ENCODE measurements around the gene CCR2. TPM values are rescaled to one million over a fixed set of nuclear protein-coding genes. Genes with fewer than 3 reads are reported as not detected.

The CCR2 gene
- total and polyA plus RNA-seq, 2 experiments from 2014 or later, result not detected

GRCh38 chr3:46353090-46353489 lies 821 bp upstream of the CCR2 start:
- no peak overlapping the region for H2AFZ ChIP-seq
- H4K20me1 ChIP-seq (replicated peaks; ENCODE audit: insufficient read depth), result no peaks in the 10 kb centered on the region
- H3K36me3 Mint-ChIP-seq (ENCODE audit: low read depth), result peaks cover 4% of the 10 kb centered on the region; the same call in 1 of the 3 replicates
- no peaks in the 10 kb centered on the region for H3K27me3 ChIP-seq (ENCODE audit: insufficient read depth)
- no peaks in the 10 kb centered on the region for H3K79me2 ChIP-seq (replicated peaks; ENCODE audit: insufficient read depth)
- H3K4me1 Mint-ChIP-seq, result peaks cover 6% of the 10 kb centered on the region; the same call in 2 of the 3 replicates
- no peak overlapping the region for H3K4me2 ChIP-seq
- H3K4me3 ChIP-seq, result no peak overlapping the region
- peaks cover 4% of the 10 kb centered on the region for H3K27me3 Mint-ChIP-seq (ENCODE audit: insufficient read depth, low read depth, poor library complexity)
- H3K4me3 Mint-ChIP-seq, result no peak overlapping the region
- no peak overlapping the region for H3K27ac ChIP-seq (ENCODE audit: low read depth)
- DNase-seq (ENCODE audit: low spot score), result no peak
- no peaks in the 10 kb centered on the region for H3F3A ChIP-seq (replicated peaks; ENCODE audit: low read depth)
- no peak for ATAC-seq
- peaks cover 12% of the 10 kb centered on the region for H3K9me2 ChIP-seq (ENCODE audit: insufficient read depth)
- no peak for TF ChIP-seq POLR2AphosphoS5 (IDR thresholded peaks at IDR 0.05; ENCODE audit: low read depth)
- no peak for TF ChIP-seq STAT1 (IDR thresholded peaks at IDR 0.05; ENCODE audit: unreplicated experiment)
- TF ChIP-seq REST (IDR thresholded peaks at IDR 0.05; ENCODE audit: unreplicated experiment), result no peak
- no peak for TF ChIP-seq ETS1 (IDR thresholded peaks at IDR 0.05)
- TF ChIP-seq EZH2 (IDR thresholded peaks at IDR 0.05; ENCODE audit: low read depth, unreplicated experiment), result no peak
- TF ChIP-seq ZNF462 (CRISPR knock-in tag; IDR thresholded peaks at IDR 0.05), result no peak
- no peak for TF ChIP-seq NANOG (IDR thresholded peaks at IDR 0.05; ENCODE audit: borderline replicate concordance)
- TF ChIP-seq CTCF (conservative IDR thresholded peaks at IDR 0.05; ENCODE audit: low read depth in 2 of 2), result no peak
- no peak for TF ChIP-seq EZH2phosphoT487 (IDR thresholded peaks at IDR 0.05; ENCODE audit: unreplicated experiment)
- no peak for TF ChIP-seq JUNB (IDR thresholded peaks at IDR 0.05; ENCODE audit: unreplicated experiment)
- no peak for TF ChIP-seq CREB1 (CRISPR knock-in tag; IDR thresholded peaks at IDR 0.05; ENCODE audit: low read depth)
- TF ChIP-seq ZNF331 (CRISPR knock-in tag; IDR thresholded peaks at IDR 0.05; ENCODE audit: low read depth), result no peak
- no peak for TF ChIP-seq ZNF114 (CRISPR knock-in tag; IDR thresholded peaks at IDR 0.05)
- H3K36me3 ChIP-seq (ENCODE audit: insufficient read depth), result no peaks in the 10 kb centered on the region
- H3K9me3 Mint-ChIP-seq, result peaks cover 6% of the 10 kb centered on the region; the same call in 2 of the 3 replicates
- H3K27ac Mint-ChIP-seq, result no peak overlapping the region
- H3K4me1 ChIP-seq (ENCODE audit: insufficient read depth), result peaks cover 4% of the 10 kb centered on the region; the same call in 1 of the 2 replicates

Data from GM23338 (cell line).